ENCODE results near the gene HEPH.
"Not testable (repeated sequence)": the region's sequence is repeated elsewhere in the genome, so short reads cannot be mapped to it uniquely, and the experiment has no call there.

DNA sequence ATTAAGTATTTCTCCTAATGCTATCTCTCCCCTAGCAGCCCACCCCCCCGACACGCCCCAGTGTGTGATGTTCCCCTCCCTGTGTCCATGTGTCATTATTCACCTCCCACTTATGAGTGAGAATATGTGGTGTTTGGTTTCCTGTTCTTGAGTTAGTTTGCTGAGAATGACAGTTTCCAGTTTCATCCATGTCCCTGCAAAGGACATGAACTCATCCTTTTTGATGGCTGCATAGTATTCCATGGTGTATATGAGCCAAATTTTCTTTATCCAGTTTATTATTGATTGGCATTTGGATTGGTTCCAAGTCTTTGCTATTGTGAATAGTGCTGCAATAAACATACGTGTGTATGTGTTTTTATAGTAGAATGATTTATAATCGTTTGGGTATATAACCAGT lies 28.8 kb upstream of the HEPH start:
- TF ChIP-seq, protein P1, sequence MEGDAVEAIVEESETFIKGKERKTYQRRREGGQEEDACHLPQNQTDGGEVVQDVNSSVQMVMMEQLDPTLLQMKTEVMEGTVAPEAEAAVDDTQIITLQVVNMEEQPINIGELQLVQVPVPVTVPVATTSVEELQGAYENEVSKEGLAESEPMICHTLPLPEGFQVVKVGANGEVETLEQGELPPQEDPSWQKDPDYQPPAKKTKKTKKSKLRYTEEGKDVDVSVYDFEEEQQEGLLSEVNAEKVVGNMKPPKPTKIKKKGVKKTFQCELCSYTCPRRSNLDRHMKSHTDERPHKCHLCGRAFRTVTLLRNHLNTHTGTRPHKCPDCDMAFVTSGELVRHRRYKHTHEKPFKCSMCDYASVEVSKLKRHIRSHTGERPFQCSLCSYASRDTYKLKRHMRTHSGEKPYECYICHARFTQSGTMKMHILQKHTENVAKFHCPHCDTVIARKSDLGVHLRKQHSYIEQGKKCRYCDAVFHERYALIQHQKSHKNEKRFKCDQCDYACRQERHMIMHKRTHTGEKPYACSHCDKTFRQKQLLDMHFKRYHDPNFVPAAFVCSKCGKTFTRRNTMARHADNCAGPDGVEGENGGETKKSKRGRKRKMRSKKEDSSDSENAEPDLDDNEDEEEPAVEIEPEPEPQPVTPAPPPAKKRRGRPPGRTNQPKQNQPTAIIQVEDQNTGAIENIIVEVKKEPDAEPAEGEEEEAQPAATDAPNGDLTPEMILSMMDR (conservative IDR thresholded peaks at IDR 0.05; ENCODE audit: low read length), result not testable (repeated sequence)
- TF ChIP-seq EZH2phosphoT487 (IDR thresholded peaks at IDR 0.05; ENCODE audit: borderline replicate concordance, low read depth, low read length), result not testable (repeated sequence)

Data from OCI-LY7 (cell line).